ENCODE results near the gene M6PR.
"Not testable (repeated sequence)": the region's sequence is repeated elsewhere in the genome, so short reads cannot be mapped to it uniquely, and the experiment has no call there.

DNA sequence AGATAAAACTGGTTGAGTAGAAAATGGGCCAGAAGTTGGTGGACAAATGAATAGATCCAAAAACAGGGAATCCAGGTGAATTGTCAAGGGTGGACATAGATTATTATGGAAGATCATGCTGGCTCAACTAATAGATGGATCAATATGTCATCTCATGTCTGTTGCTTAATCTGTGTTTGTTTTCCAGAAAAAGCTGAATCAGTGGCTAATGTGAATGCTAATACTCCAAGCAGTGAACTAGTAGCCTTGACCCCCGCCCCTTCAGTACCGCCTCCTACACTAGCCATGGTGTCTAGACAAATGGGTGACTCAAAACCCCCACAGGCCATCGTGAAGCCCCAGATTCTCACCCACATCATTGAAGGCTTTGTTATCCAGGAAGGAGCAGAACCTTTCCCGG, 15.4 kb downstream of the M6PR start:
- TF ChIP-seq, protein P1, sequence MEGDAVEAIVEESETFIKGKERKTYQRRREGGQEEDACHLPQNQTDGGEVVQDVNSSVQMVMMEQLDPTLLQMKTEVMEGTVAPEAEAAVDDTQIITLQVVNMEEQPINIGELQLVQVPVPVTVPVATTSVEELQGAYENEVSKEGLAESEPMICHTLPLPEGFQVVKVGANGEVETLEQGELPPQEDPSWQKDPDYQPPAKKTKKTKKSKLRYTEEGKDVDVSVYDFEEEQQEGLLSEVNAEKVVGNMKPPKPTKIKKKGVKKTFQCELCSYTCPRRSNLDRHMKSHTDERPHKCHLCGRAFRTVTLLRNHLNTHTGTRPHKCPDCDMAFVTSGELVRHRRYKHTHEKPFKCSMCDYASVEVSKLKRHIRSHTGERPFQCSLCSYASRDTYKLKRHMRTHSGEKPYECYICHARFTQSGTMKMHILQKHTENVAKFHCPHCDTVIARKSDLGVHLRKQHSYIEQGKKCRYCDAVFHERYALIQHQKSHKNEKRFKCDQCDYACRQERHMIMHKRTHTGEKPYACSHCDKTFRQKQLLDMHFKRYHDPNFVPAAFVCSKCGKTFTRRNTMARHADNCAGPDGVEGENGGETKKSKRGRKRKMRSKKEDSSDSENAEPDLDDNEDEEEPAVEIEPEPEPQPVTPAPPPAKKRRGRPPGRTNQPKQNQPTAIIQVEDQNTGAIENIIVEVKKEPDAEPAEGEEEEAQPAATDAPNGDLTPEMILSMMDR (IDR thresholded peaks at IDR 0.05), result not testable (repeated sequence)
- not testable (repeated sequence) for TF ChIP-seq ZFX (IDR thresholded peaks at IDR 0.05; ENCODE audit: borderline replicate concordance)

Data from 22Rv1 (cell line).